ENCODE data around the gene IL17RD. TPM values are rescaled to one million over a fixed set of nuclear protein-coding genes. Genes with fewer than 3 reads are reported as not detected.

The IL17RD gene
- total and polyA plus RNA-seq, 10 of the 15 experiments (the other 5 are each of a cell fraction or from before 2014, with no cell fraction given) = 0.01 to 0.08 (median 0.04) TPM; not detected in 3

DNA sequence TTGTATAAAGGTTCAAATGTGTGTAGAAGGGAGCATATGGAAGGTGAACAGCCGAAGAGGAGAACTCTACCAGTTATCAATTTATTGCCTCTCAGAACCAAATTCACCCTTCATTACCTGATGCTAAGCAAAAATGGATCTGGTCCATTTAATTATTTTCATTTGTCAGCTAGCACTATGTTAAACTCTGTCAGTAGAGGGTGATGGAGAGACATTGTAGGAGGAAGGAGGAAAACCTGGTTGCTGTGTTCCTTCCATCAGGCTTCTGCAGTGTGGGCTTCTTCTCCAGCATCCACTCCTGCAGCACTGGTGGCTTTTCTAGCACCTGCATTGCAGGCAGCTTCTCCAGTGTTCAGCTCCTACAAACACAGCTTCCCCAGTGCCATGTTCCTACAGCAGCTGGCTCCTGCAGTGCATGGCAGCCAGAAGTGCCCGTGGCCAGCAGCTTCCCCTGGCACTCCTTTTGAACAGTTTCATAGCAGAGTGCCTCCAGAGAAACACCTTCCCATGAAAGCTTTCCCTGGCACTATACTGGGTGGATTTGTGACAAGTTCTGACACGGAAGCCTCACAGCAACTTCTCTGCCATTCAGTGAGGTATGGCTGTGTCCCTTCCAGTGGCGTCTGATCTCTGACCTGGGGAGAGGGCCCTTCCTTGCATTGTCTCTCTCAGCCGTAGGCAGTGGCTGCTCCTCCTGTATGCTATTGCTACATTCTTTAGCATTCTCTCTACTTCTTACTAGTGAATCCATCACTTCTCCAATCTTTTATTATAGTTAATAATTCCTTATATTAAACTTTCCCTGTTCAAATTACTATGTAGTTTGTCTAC is 14.6 kb upstream of the IL17RD start:
- H3K27ac ChIP-seq (ENCODE audit: control insufficient read depth, insufficient read depth) = no peak overlapping the region
- CTCF ChIA-PET = interaction anchor here (0.5 to 2.5 kb wide), 20 partner anchors 9 to 673 kb away, joined by 3 to 8 read pairs (median 3); partner anchors contain the start of gene APPL1
- no peaks in the 10 kb centered on the region for H3K36me3 ChIP-seq (ENCODE audit: control insufficient read depth in 2 of 2, insufficient read depth in 2 of 2, low read length in 1 of 2)
- intact Hi-C loops (cut with micrococcal nuclease; ENCODE audit: unreplicated experiment) (loop anchor here (10.0 kb wide), 2 partner anchors 215 to 385 kb away; no protein-coding TSS in a partner anchor), in situ Hi-C loops (cut with MboI) (no loop called here)
- no peak overlapping the region for H3K4me2 ChIP-seq (ENCODE audit: control insufficient read depth, insufficient read depth)
- POLR2A ChIA-PET = interaction anchor here (0.6 kb wide), 1 partner anchor 686 kb away, joined by 3 read pairs; no protein-coding TSS in a partner anchor
- no peaks in the 10 kb centered on the region for H3K79me2 ChIP-seq (ENCODE audit: control insufficient read depth, insufficient read depth, low read length)
- H3K4me1 ChIP-seq (ENCODE audit: control insufficient read depth, insufficient read depth, low read length) = no peaks in the 10 kb centered on the region
- DNase-seq (ENCODE audit: low read depth, low spot score) (no peak), ATAC-seq (peak; percentile 82), FAIRE-seq (no peak)
- no peak overlapping the region for H3K4me3 ChIP-seq
- SMC1A ChIA-PET (ENCODE audit: uncharacterized antibody, unreplicated experiment) = interaction anchor here (0.6 to 1.8 kb wide), 10 partner anchors 10 to 953 kb away, joined by 3 to 8 read pairs (median 3); no protein-coding TSS in a partner anchor
- H3K27me3 ChIP-seq (replicated peaks in 1 of 2; ENCODE audit: control insufficient read depth in 2 of 2, insufficient read depth in 2 of 2, low read length in 1 of 2) = no peaks in the 10 kb centered on the region
- H3K9ac ChIP-seq (ENCODE audit: control insufficient read depth, insufficient read depth, low read length) = no peak overlapping the region
- no TSS peak for BruUV-seq (replicated peaks)
- H4K20me1 ChIP-seq (ENCODE audit: control insufficient read depth, insufficient read depth) = no peaks in the 10 kb centered on the region
- RAD21 ChIA-PET (ENCODE audit: unreplicated experiment) = interaction anchor here (0.7 to 1.6 kb wide), 11 partner anchors 9 to 673 kb away, joined by 3 to 8 read pairs (median 3); no protein-coding TSS in a partner anchor
- TF ChIP-seq RAD21 (IDR thresholded peaks at IDR 0.05; ENCODE audit: insufficient read depth, low read depth, low read length) (peak; percentile 79), CHD1 (IDR thresholded peaks at IDR 0.05; ENCODE audit: low read depth, low read length) (no peak), SMC3 (IDR thresholded peaks at IDR 0.05; ENCODE audit: borderline replicate concordance, low read length) (peak; percentile 49; the same call in 1 of the 2 replicates), CTCF (IDR thresholded peaks at IDR 0.05 in 2 of 3, conservative IDR thresholded peaks at IDR 0.05 in 1 of 3; ENCODE audit: control insufficient read depth in 2 of 3, extremely low read depth in 1 of 3, insufficient read depth in 1 of 3, low read depth in 3 of 3, low read length in 3 of 3) (peak; percentile 50 to 62 (median 57)), ZBTB40 (IDR thresholded peaks at IDR 0.05; ENCODE audit: borderline replicate concordance) (no peak), CBX5 (IDR thresholded peaks at IDR 0.05; ENCODE audit: low read depth) (no peak)
- WGBS (ENCODE audit: insufficient coverage, insufficient replicate concordance, low lambda C conversion rate, missing lambda C conversion rate) = 44% methylated on average over 5 of the region's 5 CpGs
- H2AFZ ChIP-seq (ENCODE audit: control insufficient read depth, low read depth, low read length) = no peak overlapping the region
- no peaks in the 10 kb centered on the region for H3K9me3 ChIP-seq (replicated peaks; ENCODE audit: control insufficient read depth, insufficient read depth, low read length)

All from GM12878 (cell line).